CD4-positive, alpha-beta T cell treated with Interleukin-17A for 4 hours (primary cell): Measurements from ENCODE around the gene PLET1.

Source experiments
- DNase-seq: peaks from one replicate; pipeline ENCODE4 v3.0.0-alpha.2; 2020; ENCODE audit warnings: mixed read lengths

The PLET1 gene

DNA sequence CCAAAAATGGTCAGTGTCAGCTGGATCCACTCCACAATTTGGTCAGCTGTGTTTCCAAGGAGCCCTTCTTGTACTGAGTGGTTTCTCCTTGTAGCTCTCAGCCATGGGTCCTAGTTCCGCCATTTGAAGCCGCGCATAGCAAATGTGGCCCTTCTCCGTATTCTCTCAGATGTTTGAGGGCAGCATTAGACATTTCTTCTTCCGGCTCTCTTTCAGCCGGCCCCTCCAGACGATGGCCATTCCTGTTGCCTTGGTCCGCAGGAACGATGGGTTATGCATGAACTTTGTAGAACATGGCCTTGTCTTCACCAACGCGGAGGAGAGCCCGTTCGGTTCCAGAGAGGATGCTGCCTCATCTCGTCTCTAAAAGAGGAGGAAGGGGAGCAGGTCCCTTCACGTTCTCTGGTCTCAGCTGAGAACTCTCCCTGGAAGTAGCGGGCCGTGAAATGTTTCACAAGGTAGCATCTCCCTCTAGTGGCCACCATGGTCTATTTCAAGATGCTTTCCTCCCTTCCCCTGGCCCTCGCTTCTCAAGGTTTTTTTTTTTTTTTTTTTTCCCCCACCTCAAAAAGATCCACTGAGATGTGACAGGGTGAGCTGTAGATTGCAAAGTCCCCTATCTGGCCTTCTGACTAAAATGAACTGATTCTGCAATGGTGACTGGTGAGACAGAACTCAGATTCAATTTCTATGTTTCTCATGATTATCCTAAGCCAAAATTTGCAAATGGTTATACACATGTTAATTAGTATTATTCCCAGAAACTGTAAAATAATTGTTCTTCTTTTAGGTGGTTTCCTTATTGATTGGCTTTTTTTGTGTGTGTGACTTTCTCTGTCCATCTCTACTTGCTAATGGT lies 19.8 kb upstream of the PLET1 start:
- peak; percentile 76 for DNase-seq

DNA sequence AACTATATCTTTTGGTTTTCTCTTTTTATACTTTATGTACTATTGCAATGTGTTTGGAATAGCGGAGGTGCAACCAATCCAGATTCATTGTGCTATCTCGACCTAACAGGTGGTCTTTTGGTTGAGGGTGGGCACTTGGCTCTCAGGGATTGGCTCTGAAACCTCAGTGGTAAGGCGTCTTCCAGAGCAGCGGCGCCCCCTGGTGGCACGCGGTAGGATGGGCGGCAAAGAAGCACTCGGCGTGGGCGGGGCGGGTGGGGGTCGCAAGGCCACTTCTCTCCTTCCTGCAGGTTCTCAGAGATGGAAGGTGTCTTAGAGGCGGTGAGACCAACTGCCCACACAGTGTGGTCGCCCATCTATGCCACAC lies 19.2 kb upstream of the PLET1 start:
- DNase-seq, result peak; percentile 86

DNA sequence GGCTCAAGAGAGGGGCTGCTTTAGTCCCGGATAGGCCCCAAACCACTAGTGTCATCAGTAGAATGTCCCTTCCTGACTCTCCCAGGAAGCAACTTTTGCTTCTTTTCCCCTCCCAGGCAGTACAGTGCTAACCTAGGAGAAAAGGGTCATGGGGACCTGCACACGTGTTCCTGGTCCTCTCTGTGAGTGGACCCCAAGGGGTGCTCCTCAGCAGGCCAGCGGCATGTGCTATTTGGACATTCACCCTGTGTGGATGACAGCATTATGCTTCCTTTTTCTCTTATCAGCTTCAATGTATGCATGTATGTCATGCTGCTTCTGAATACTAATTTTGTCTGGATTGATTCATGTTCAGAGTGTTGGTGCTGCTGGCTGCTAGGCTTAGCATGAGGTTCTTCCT lies 18.1 kb upstream of the PLET1 start:
- DNase-seq, result no peak

DNA sequence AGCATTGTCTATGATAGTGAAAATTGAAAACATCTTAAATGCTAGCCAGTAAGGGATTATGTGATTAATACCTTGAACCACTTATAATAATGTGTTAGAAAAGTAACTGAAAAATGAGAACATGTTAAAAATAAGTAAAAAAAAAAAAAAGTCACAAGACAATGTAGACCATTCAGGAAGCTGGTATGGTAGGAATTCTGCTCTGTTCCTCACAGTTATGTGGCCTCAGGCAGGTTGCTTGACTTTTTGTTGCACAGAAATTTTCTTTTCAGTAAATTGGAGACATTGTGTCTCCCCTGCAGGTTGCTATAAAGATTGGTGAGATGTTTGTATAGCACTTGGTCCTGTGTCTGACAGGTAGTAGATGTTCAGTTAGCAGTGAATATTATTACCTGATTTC lies 17.3 kb upstream of the PLET1 start:
- no peak for DNase-seq

DNA sequence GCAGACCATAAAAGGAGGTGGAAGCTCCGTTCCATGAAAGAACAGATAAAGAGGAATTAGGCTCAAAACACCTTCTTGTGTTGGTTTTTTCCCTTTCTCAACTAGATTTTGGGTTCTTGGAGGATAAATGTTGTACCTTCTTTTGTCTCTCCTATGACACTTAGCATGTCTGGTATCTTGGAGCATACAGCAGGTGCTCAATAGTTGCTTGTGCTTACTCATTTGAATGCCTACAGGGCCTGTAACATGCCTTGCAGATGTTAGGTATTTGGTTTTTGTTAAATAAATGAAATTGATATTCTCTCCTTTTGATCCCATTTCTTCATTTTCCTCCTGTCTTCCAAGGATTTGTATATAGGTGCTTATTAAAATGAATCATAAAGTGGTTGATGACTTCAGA lies 16.4 kb upstream of the PLET1 start:
- no peak for DNase-seq

DNA sequence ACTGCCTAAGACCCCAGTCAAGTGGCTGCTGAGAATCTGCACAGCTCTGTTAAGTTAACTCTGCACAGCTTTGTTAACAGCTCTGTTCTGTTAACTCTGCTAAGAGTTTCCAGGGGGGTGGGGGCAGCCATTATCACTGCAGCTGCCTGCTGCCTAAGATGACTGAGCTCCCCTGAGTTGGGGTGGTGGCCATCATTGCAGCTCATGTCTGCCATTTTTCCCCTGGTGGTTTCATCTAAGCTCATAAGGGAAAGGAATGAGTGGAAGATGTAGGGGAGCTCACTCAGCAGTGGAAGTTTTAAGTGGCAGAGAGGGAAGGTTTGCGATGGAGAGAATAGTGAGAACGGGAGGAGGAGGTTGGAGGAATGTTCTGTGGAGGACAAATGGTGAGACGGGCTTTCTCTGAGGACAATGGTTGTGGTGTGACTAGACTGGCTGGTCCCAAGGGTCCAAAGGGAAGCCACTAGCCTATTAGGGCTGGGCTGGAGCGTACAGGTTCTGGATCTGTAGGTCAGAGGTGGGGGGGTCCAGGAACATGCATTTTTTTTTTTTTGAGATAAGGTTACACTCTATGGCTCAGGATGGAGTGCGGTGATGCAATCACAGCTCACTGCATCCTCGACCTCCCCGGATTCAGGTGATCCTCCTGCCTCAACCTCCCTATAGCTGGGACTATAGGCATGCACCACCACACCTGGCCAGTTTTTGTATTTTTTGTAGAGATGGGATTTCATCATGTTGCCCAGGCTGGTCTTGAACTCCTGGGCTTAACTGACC lies 13.5 kb upstream of the PLET1 start:
- no peak for DNase-seq

DNA sequence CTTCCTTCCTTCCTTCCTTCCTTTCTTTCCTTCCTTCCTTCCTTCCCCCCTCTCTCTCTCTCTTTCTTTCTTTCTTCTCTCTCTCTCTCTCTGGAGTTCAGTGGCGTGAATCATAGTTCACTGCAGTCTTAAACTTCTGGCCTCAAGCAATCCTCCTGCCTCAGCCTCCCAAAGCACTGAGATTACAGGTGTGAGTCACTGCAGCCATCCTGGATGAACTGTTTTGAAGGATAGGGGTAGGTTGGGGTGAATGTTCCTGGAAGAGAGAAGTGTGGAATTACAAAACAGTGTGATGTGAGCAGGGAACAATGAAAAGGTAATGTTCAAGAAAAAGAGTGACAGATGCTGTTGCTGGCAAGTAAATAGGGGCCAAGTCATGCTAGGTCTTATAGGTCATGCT lies 12.4 kb upstream of the PLET1 start:
- DNase-seq, result no peak

DNA sequence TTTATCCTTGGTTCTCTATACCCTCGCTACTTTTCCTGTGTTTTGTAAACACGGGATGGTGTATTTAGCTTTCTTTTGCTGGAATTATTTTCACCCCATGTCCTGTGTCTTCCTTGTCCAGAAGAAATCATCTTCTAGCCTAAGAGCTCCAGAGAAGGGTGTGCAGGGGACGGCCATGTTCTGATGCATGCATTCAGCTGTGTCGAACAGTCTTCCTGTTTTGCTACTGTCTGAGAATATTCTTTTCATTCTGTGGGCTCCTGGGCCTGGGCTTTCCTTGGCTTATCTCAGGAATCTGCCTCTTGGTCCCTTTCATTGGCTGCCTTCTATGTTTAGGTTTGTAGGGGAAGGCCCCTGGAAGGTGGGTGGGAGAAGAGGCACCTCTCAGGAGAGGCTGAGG lies 10.6 kb upstream of the PLET1 start:
- no peak for DNase-seq

DNA sequence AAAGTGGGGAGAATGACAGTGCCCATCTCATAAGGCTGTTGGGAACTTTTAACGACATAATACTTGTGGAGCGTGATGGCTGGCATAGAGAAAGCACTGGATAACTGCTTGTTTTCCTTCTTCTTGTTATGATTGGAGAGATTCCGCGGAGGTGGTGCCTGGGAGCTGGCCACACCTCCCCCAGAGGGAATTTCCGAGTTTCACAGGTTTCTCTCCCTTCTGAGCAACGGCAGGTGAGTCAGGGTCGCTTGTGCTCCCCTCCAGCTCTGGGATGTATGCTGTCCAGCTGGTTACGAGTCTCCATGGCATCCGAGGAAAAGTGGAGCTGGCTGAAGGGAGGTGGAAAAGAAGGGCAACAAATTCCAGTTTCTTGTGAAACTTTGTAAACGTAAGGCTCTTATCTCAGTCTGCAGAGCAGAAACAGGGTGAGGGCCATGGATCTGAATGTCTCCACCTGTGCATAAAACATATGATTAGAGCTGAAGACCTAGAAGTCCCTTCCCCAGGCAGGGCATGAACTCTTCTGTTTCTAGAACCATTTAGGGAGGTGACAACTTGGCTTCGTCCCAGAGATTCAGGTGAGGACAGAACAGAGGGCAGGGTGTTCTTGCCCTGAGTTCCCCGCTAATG lies 10.0 kb upstream of the PLET1 start:
- DNase-seq, result no peak

DNA sequence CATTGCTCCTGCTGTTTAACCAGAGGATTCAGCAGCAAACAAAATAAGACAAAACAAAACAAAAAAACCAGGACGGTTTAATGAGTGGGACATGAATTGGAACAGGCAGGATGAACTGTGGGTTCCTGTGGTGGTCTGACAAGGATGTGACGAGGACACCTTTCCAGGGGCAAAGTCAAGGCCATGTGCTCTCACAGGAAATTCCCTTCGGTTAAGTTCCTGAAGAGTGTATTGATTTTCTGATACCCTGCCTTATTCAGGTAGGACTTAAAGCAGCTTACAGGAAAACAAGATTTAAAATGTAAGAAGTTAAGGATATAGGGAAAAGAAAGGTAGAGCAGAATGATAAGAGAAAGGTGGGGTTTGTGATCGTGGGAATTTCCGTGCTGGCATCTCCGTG lies 8.5 kb upstream of the PLET1 start:
- DNase-seq, result no peak

DNA sequence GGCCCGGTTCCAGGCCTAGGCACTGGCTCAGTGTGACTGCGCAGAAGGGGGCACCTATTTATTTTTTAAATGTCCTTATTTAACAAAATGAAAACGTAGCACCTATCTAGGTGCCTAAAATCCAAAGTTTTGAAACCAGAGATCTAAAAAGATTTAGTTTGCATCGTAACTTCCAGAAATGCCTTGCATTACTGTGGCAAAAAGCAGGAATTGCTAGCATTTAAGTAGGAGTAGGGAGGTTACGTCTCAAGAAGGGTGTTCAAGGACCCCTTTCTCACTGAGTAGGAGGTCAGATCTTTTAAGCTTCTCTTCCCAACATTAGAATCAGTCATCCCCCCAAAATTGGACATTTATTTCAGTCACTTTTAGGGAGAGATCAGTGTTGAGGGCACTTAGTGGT lies 7.7 kb upstream of the PLET1 start:
- DNase-seq, result no peak

DNA sequence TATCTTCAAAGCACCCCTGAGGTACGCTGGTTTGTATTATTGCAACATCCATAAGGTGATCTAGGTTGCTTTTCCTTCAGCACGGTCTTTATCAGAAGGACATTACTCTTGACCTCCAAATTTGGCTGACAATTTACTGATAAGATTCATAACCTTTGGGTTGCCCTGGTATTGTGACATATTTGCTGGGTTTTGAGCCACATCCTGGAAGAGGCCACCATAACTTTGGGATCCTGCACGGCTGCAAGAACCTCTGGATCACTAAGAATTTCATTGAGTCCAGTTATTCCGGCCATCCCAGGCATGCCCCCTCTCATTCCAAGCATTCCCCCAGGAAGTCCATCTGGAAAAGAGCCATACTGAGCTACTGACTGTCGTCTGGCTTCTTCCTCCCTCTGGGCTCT lies 6.5 kb upstream of the PLET1 start:
- no peak for DNase-seq

DNA sequence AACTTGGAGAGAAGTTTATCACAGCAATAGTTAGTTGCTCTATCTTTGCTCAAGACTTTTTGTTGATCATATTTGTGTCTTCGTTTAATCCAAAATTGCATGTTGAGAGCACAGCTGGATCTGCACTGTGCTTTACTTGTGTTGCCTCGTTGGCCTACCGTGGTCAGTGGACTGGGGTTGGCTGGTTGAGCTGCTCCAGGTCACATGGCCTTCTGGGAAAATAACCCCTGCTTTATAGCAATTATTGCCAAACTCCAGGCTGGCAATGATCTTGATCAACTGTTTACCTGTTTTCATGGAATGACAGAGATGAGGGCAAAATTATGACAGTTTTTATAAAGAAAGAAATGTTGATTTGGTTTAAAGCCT lies 5.7 kb upstream of the PLET1 start:
- no peak for DNase-seq

DNA sequence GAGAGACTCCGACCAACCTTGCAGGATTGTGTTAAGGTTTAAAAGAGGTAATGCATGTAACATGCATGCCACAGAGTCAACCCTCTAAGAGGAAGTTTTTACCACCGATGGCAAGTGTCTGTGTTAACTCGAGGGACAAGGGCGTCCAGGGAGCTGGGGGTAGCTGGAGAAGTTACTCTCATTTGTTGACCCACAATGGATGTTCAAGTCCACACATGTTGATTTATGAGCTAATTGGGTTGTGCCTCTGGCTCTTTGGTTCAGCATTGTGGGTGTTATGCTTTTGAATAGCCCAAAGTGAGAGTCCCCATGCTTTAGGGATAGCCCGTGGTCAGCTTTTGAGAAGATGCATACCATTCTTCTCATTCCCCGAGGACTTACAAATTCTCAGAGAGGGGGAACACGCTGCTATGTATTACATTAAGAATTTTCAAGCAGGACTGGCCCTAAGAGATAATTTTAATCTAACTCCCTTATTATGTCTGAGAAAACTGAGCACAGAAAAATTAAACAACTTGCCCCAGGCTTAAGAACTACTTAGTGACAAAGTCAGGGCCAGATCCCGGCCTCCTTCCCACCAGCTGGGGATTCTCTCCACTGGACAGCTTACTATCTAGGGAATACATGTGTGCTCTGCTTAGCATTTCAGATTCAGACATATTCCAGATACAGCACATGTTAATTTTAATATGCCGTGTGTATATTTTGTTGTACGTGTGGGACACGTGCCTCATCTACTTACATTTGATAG lies 5.2 kb upstream of the PLET1 start:
- no peak for DNase-seq

DNA sequence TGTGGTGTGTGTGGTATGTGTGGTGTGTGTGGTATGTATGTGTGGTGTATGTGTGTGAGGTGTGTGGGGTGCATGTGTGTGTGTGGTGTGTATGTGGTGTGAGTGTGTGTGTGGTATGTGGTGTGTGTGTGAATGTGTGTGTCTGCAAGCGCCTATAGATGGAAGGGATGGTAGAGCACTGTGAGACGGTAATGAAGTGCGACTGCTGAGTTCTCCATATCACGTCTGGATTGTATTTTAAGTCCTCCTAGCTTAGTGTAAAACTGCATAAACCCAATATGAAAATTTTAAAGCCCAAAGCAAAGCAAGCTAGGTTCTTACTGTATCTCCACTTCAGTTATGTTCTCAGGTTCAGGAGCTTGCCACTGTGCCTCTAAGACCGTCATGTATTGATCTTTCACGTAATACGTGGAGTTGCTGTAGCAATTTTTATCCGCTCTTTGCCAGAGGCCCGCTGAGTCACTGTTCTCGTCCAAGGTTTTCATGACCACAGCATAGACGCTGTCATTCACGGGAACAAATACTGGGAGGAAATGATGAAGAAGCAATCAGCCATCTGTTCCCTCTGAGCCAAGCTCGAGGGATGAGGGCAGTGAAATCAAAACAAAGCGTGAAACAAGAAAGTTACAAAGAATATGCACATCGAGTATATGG lies 5.5 kb downstream of the PLET1 start:
- DNase-seq, result no peak

DNA sequence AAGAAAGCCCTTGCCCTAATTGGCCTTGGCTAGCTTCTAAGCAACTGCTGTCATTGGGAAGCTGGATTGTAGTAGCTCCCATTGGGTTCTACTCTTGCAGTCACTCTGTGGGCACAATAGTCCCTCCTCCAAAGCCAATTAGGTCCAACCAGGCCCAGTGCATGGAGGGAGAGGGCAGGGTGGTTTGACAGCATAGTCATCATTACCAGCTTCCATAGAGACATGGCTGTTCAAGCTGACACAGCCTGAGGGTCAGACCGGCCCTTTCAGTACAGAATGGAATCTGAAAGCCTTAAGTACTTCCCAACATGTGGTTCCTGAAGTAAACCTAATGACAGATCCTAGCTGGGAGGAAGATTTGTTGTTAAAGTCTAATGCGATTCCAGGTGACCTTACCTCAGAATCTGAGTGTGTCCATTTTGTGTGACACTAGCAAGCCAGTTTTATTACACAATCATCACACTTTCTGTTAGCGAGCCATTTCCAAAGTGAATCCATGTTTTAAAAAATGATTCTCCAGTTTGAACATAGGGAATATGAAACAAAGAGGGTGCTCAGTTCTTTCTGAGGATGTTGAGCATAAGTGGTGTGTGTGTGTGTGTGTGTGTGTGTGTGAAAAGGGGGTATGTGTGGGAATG lies 6.9 kb downstream of the PLET1 start:
- DNase-seq, result no peak

DNA sequence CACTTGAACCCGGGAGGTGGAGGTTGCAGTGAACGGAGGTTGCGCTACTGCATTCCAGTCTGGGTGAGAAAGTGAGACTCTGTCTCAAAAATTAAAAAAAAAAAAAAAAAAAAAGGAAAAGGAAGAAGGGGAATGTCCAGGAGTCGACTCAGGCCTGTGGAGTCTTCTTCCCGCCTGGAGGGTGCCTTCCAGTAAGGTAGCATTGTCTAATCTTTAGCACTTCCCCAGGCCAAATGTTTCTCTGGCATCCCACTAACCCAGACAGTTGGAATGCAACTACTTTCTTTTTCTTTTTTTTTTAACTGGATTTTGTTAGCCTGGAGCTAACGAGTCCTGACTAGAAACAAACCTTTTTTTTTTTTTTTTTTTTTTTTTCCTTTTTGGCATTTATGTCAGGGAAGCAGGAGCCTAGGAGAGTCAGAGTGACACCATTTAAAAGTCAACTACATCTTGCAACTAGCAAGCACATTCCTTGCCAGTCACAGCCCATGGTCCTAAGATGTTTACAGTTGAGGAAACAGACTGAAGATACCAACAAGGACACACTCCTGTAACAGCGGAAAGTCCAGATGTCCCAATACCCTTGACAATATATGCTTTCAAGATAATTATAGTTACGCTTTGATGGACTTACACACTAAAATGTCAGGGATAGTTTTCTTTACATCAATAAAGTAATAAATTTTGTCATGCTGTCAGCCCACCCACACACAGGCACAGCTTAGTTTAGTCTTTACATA lies 10.6 kb downstream of the PLET1 start:
- DNase-seq, result no peak

DNA sequence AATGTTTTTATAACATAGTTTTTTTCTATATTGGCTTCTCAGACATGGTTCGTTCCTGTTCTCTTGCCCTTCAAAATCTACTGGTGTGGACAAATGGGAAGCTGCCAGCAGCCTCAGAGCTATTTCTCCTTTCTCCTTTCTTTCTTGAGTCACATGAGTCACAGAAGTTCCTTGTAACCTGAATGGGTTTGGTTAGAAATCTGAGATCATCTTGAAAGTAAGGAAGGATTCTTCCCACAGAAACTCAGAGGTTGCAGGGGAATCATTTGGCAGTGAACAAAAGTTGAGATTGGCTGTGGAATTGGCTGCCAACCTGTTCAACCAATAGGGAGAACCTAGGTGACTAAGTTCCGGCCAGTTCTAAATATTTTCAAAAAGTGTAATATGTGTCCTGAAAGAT lies 12.5 kb downstream of the PLET1 start:
- no peak for DNase-seq

DNA sequence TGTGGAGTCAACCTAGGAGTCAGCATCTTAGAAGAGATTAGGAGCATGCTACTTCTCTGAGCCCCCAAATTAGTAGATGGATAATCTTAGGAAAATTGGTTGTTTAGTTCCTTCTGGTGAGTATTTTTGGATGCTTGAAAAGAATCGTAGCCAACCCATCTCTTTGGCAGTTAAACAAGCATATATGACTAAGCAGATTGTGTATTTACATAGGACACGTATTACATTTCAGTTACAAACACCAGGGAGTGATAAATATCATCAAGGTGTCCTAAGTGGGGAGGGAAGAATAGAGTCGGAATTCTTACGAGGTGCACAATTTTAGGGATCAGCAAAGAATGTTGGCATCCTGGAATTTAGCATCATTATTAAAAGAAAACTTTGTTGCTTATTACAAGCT lies 13.5 kb downstream of the PLET1 start:
- DNase-seq, result no peak

DNA sequence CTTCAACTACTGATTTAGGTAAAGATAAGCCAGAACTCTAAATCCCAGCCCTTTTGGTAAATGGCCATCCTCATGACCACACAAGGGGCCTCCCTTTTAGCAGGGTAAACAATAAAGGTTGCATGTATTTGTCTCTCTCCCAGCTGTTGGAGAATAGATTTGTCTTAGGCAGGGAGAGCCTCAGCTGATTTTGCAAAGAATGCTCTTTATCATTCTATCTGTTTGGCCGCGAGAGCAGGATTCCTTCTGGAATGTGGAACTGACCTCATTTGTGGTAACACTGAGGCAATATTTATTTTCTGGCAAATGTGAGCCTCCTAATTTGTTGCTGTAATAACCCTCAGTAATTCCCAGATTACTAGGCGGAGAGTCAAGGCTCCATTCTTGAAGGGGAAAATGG lies 19.2 kb downstream of the PLET1 start:
- DNase-seq, result no peak

DNA sequence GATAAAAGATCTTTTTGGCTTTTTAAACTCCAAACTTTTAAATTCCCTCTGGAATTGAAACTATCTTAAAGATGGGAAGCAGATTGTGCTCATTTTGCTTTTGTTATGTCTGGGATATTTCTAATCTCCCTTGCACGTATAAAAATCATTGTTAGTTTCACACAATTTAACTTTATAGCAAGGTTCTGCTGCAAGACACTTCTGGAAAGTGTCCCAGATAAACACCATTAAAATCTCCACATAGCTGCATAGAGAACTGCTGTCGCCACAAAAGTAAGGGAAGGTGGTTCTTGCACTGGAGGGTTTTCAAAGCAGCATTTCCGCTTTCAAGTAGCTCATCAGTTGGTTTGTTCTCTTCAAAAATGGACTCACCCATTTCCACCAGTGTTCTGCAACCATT lies 22.6 kb downstream of the PLET1 start:
- DNase-seq, result no peak

DNA sequence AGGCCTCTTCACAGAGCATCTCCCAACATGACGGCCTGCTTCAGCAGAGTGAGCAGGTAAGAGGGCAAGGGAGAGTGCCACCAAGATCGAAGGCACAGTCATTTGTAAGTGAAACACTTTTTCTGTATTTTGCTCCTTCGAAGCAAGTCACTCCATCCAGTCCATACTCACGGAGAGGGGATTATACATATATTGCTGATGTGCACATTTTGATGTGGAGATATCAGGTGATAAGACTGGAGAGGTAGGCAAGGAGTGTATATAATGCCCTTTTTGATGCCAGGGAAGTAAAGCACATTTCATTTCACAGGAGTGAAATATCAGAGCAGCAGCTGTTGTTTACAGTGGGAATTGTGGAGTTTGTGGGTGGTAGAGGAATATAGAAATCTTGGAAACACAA lies 23.2 kb downstream of the PLET1 start:
- DNase-seq, result no peak
